GM19023 (cell line): ENCODE results near the gene TPP1.

ENCODE experiments used
- ATAC-seq: cut with Tn5 transposase; IDR thresholded peaks from one replicate; pipeline ENCODE4 v1.9.1; 2021; ENCODE audit warnings: mild to moderate bottlenecking, moderate library complexity; ENCODE audit not compliant: unreplicated experiment

Gene TPP1

GRCh38 chr11:6596239-6596877 is 22.9 kb downstream of the TPP1 start:
- ATAC-seq: no peak

GRCh38 chr11:6594142-6594768 is 25.0 kb downstream of the TPP1 start:
- no peak for ATAC-seq

- ATAC-seq: no peak
Observed at GRCh38 chr11:6588018-6588417, 31.2 kb downstream of the TPP1 start.

- ATAC-seq: no peak
Observed at GRCh38 chr11:6587360-6587953, 31.8 kb downstream of the TPP1 start.

- no peak for ATAC-seq
Observed at GRCh38 chr11:6586434-6587359, 32.5 kb downstream of the TPP1 start.

GRCh38 chr11:6584528-6584927 is 34.7 kb downstream of the TPP1 start:
- ATAC-seq: no peak

- ATAC-seq: no peak
Observed at GRCh38 chr11:6583584-6583983, 35.6 kb downstream of the TPP1 start.

GRCh38 chr11:6579681-6580080 is 39.5 kb downstream of the TPP1 start:
- no peak for ATAC-seq

- ATAC-seq: no peak
Observed at GRCh38 chr11:6578134-6578533, 41.1 kb downstream of the TPP1 start.

- no peak for ATAC-seq
Observed at GRCh38 chr11:6576471-6577373, 42.5 kb downstream of the TPP1 start.

GRCh38 chr11:6574816-6575715 is 44.2 kb downstream of the TPP1 start:
- no peak for ATAC-seq

- ATAC-seq: no peak
Observed at GRCh38 chr11:6572215-6572614, 47.0 kb downstream of the TPP1 start.

GRCh38 chr11:6571434-6572008 is 47.7 kb downstream of the TPP1 start:
- no peak for ATAC-seq

- ATAC-seq: no peak
Observed at GRCh38 chr11:6570691-6571427, 48.4 kb downstream of the TPP1 start.

- no peak for ATAC-seq
Observed at GRCh38 chr11:6569706-6570105, 49.5 kb downstream of the TPP1 start.

- no peak for ATAC-seq
Observed at GRCh38 chr11:6568191-6568918, 50.9 kb downstream of the TPP1 start.

GRCh38 chr11:6567371-6567745 is 51.9 kb downstream of the TPP1 start:
- ATAC-seq: no peak
